Choroid plexus epithelial cell (primary cell): ENCODE measurements around the gene RUSF1.

ENCODE experiments used
- DNase-seq: peaks from one replicate; pipeline ENCODE4 v3.0.0-alpha.2; 2010; ENCODE audit warnings: low read depth
- H3K4me3 ChIP-seq: 2 replicates; pipeline ENCODE4 v1.5.1; 2011; ENCODE audit warnings: low read depth, mild to moderate bottlenecking, control low read depth, low read length, moderate library complexity
- TF ChIP-seq, protein P1 (sequence below): conservative IDR thresholded peaks from 2 replicates; pipeline ENCODE4 v1.5.1; 2011; ENCODE audit warnings: low read depth, mild to moderate bottlenecking, control low read depth, inconsistent platforms, low read length, moderate library complexity

The RUSF1 gene

DNA sequence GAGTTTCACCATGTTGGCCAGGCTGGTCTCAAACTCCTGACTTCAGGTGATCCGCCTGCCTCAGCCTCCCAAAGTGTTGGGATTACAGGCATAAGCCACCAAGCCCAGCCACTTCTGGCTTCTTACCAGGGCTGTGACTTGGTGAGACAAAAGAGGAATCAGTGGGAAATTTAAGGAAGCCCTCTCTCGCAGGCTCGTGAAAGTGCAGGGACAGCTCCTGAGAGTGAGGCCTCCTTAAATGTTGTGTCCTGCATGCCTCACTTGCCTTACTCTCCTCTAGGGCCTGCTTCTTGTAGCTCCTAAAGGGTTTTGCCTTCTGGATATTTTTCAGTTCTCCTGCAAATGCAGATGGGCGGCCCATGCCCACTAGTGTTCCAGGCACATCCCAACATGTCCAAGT lies 24.7 kb upstream of the RUSF1 start:
- H3K4me3 ChIP-seq: no peak overlapping the region
- DNase-seq: no peak
- TF ChIP-seq, protein P1, sequence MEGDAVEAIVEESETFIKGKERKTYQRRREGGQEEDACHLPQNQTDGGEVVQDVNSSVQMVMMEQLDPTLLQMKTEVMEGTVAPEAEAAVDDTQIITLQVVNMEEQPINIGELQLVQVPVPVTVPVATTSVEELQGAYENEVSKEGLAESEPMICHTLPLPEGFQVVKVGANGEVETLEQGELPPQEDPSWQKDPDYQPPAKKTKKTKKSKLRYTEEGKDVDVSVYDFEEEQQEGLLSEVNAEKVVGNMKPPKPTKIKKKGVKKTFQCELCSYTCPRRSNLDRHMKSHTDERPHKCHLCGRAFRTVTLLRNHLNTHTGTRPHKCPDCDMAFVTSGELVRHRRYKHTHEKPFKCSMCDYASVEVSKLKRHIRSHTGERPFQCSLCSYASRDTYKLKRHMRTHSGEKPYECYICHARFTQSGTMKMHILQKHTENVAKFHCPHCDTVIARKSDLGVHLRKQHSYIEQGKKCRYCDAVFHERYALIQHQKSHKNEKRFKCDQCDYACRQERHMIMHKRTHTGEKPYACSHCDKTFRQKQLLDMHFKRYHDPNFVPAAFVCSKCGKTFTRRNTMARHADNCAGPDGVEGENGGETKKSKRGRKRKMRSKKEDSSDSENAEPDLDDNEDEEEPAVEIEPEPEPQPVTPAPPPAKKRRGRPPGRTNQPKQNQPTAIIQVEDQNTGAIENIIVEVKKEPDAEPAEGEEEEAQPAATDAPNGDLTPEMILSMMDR: no peak

DNA sequence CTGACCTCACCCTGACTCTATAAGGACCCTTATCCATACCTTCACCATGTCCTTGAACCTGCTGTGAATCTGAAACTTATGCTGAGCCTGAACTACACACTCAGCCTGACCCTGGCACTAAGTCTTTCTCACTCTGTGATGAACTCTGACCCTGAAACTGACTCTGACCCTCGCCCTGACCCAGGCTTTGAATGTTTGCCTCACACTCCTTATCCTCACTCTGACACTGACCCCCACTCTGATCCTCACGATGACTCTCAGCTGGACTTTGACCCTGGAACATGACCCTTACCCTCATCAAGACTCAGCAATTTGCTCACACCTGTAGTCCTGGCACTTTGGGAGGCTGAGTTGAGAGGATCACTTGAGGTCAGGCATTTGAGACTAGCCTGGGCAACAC lies 23.9 kb upstream of the RUSF1 start:
- TF ChIP-seq, protein P1: no peak
- no peak overlapping the region for H3K4me3 ChIP-seq
- DNase-seq: no peak

DNA sequence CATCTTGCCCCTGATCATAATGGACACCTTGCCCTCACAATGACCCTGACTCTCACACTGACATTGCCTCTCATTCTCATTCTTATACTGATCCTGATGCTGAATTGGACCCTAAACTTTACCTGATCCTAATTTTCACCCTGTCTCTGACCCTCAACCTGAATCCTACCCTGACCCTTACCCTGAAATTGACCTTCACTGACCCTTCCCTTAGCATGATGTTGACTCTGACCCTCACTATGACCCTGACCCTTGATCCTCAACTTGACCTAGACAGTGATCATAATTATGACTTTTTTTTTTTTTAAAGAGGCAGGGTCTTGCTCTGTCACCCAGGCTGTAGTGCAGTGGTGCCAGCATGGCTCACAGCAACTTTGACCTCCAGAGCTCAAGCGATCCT lies 22.9 kb upstream of the RUSF1 start:
- TF ChIP-seq, protein P1: no peak
- H3K4me3 ChIP-seq: no peak overlapping the region
- DNase-seq: no peak

DNA sequence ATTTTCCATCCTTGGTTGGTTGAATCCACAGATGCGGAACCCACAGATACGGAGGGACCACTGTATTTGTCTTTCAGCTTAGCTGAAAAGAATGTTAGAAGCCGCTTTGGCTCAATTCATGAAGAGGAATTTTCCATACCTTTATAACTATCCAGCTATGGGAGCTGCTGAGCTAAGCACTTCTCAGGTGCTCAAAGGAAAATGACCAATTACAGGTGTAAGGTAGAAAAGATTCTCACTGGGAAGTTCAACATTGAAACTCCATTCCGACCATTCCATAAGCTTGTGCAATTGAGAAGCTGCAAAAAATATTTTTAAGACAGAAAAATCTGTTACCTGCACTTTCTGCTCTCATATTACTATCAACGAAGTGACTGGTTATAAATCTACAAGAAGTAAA lies 22.2 kb upstream of the RUSF1 start:
- no peak for DNase-seq
- TF ChIP-seq, protein P1: no peak

DNA sequence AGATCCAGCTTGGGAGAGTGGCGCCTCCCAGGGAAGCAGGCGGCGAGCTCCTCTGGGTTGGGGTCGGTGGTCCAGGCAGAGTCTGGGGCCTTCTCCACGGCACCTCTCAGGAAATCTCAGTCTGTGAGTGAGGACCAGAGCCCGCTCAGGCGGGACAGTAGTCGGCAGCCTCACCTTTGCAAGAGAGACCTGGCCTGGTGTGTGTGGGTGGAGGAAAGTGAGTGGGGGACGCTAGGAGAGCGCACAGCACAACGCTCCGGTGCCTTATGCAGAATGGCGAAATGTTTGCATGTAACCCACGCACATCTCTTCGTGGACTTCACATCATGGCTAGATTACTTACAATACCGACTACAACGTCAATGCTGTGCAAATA lies 21.7 kb upstream of the RUSF1 start:
- no peak for DNase-seq
- H3K4me3 ChIP-seq: no peak overlapping the region
- TF ChIP-seq, protein P1: no peak

More for the DNA sequence above, 22.2 kb upstream of the RUSF1 start:
- H3K4me3 ChIP-seq: no peak overlapping the region

DNA sequence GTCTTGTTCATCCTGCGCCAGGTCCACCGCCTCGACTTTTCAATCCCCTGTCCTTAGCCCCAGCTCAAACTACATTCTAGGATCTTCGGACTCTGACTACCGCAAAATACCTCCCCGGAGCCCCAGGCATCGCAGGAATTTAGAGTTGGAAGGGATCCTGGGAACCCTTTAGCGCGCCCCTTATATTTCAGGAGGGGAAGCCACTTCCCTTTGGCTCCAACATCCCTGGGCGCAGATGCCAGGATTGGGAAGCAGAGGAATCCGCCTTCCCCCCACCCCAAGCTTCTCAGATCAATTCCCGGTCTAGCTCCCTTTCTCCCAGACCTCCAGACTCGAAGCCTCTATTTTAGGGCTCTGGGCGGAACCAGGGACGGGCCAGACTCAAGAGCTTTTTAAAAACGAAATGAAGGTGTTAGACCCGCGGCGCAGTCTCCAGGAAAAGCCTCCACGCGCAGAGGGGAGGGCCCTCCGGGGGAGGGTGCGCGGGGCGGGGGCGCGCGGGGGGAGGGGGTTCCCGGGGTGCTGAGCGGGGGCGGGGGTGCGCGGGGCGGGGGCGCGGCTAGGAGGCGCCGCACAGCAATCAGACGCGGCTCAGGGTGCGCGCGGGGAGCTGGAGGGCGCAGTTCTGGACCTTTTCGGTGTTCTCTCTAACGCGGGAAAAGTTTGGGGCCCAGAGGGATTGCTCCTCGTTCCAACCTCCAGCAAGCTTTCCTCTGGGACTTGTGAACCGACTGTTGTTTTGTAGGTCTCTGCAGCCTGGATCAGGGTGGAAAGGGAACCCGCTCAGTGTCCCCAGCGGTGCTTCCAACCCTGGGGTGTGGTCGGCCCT lies 21.1 kb upstream of the RUSF1 start:
- peak; percentile 28 for DNase-seq
- TF ChIP-seq, protein P1: no peak
- peak overlapping the region; percentile 3 for H3K4me3 ChIP-seq

DNA sequence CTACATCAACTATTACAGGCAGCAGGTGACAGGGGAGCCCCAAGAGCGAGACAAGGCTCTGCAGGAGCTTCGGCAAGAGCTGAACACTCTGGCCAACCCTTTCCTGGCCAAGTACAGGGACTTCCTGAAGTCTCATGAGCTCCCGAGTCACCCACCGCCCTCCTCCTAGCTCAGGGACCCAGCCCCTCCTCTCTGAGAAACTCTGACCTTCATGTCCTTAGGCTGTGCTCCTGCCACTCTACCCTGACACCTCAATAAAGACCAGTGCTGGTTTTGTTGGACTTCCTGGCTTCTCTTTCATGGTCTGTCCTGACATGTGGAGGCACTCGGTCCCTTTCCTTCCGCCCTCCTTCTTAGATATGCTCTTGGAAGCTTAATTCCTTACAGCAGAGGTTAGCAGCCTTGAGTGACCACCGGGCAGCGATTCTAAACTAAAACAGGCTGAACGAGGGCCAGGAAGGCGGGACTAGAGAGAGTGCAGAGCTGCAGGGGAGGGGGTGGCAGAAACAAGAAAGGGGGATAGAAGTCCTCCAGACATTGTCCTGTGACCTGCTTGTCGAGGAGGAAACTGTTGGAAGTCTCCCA lies 20.4 kb upstream of the RUSF1 start:
- no peak overlapping the region for H3K4me3 ChIP-seq
- DNase-seq: no peak
- TF ChIP-seq, protein P1: no peak
